Trophoblast cell (in vitro differentiated cells and primary cell): ENCODE results near the gene DTNB.
"Not testable (repeated sequence)": the region's sequence is repeated elsewhere in the genome, so short reads cannot be mapped to it uniquely, and the experiment has no call there.

Experiments
- DNase-seq, 2 donors: peaks; one replicate each; pipeline ENCODE4 v3.0.0-alpha.2; 2016
- H2AFZ ChIP-seq: 2 replicates; pipeline ENCODE4 v1.6.1; 2013; ENCODE audit warnings: low read length, moderate library complexity, mild to moderate bottlenecking; ENCODE audit not compliant: insufficient read depth, poor library complexity
- H2AK5ac ChIP-seq: 2 replicates; pipeline ENCODE4 v1.6.1; 2013; ENCODE audit warnings: mild to moderate bottlenecking, low read length
- H2BK120ac ChIP-seq: 2 replicates; pipeline ENCODE4 v1.6.1; 2013; ENCODE audit warnings: low read length, mild to moderate bottlenecking, moderate library complexity; ENCODE audit not compliant: insufficient read depth, poor library complexity
- H2BK12ac ChIP-seq: 2 replicates; pipeline ENCODE4 v1.6.1; 2013; ENCODE audit warnings: mild to moderate bottlenecking, low read length, moderate library complexity
- H2BK5ac ChIP-seq: 2 replicates; pipeline ENCODE4 v1.6.1; 2013; ENCODE audit warnings: low read length, low read depth, moderate library complexity, mild to moderate bottlenecking; ENCODE audit not compliant: poor library complexity
- H3K14ac ChIP-seq: 2 replicates; pipeline ENCODE4 v1.6.1; 2013; ENCODE audit warnings: mild to moderate bottlenecking, low read length
- H3K18ac ChIP-seq: 2 replicates; pipeline ENCODE4 v1.6.1; 2013; ENCODE audit warnings: mild to moderate bottlenecking, low read length
- H3K23ac ChIP-seq: 2 replicates; pipeline ENCODE4 v1.6.1; 2013; ENCODE audit warnings: low read length
- H3K27ac ChIP-seq: 2 replicates; pipeline ENCODE4 v1.5.1; 2013; ENCODE audit warnings: low read depth, mild to moderate bottlenecking, inconsistent platforms, low read length, moderate library complexity
- H3K27me3 ChIP-seq: 2 replicates; pipeline ENCODE4 v1.6.1; 2013; ENCODE audit warnings: inconsistent platforms, mild to moderate bottlenecking, low read length, moderate library complexity; ENCODE audit not compliant: insufficient read depth
- H3K36me3 ChIP-seq, 2 experiments: 1 replicate in 1 of 2; 2 replicates in 1 of 2; pipeline ENCODE4 v1.6.1; 2013; ENCODE audit warnings: low read length in 2 of 2, mild to moderate bottlenecking in 2 of 2, moderate library complexity in 1 of 2; ENCODE audit not compliant: insufficient read depth in 2 of 2, control insufficient read depth in 1 of 2
- H3K4ac ChIP-seq: 2 replicates; pipeline ENCODE4 v1.6.1; 2013; ENCODE audit warnings: low read depth, mild to moderate bottlenecking, low read length, moderate library complexity
- H3K4me1 ChIP-seq, 2 experiments: 1 replicate in 1 of 2; 2 replicates in 1 of 2; pipeline ENCODE4 v1.6.1; 2013; ENCODE audit warnings: low read length in 2 of 2, mild to moderate bottlenecking in 2 of 2, moderate library complexity in 1 of 2; ENCODE audit not compliant: insufficient read depth in 2 of 2, control insufficient read depth in 1 of 2
- H3K4me2 ChIP-seq: 2 replicates; pipeline ENCODE4 v1.6.1; 2013; ENCODE audit warnings: inconsistent platforms, mild to moderate bottlenecking, low read length, moderate library complexity
- H3K4me3 ChIP-seq: 2 replicates; pipeline ENCODE4 v1.5.1; 2013; ENCODE audit warnings: mild to moderate bottlenecking, low read depth, low read length, inconsistent platforms
- H3K79me1 ChIP-seq: one replicate; pipeline ENCODE4 v1.6.1; 2013; ENCODE audit warnings: low read length
- H3K79me2 ChIP-seq: 2 replicates; pipeline ENCODE4 v1.6.1; 2013; ENCODE audit warnings: low read length, mild to moderate bottlenecking; ENCODE audit not compliant: control insufficient read depth, insufficient read depth, poor library complexity
- H3K9ac ChIP-seq: 2 replicates; pipeline ENCODE4 v1.6.1; 2013; ENCODE audit warnings: mild to moderate bottlenecking, low read length
- H3K9me3 ChIP-seq: 2 replicates; pipeline ENCODE4 v1.6.1; 2013; ENCODE audit warnings: low read depth, mild to moderate bottlenecking, control low read depth, inconsistent platforms, low read length; ENCODE audit not compliant: insufficient read depth
- H4K12ac ChIP-seq: 2 replicates; pipeline ENCODE4 v1.6.1; 2013; ENCODE audit warnings: low read depth, mild to moderate bottlenecking, low read length, moderate library complexity
- H4K8ac ChIP-seq: 2 replicates; pipeline ENCODE4 v1.6.1; 2013; ENCODE audit warnings: low read depth, mild to moderate bottlenecking, low read length, moderate library complexity
- H4K91ac ChIP-seq: one replicate; pipeline ENCODE4 v1.6.1; 2013; ENCODE audit warnings: low read depth, mild to moderate bottlenecking, low read length, moderate library complexity
- WGBS: extraction: QIAGEN DNeasy Blood & Tissue Kit; methylation state at CpG from one replicate; pipeline ENCODE4 v1.1.7; 2013; ENCODE audit warnings: missing lambda C conversion rate; ENCODE audit not compliant: insufficient read length, insufficient coverage; ENCODE audit errors: extremely low coverage; 5-methylcytosine and 5-hydroxymethylcytosine counted together

Gene DTNB

DNA sequence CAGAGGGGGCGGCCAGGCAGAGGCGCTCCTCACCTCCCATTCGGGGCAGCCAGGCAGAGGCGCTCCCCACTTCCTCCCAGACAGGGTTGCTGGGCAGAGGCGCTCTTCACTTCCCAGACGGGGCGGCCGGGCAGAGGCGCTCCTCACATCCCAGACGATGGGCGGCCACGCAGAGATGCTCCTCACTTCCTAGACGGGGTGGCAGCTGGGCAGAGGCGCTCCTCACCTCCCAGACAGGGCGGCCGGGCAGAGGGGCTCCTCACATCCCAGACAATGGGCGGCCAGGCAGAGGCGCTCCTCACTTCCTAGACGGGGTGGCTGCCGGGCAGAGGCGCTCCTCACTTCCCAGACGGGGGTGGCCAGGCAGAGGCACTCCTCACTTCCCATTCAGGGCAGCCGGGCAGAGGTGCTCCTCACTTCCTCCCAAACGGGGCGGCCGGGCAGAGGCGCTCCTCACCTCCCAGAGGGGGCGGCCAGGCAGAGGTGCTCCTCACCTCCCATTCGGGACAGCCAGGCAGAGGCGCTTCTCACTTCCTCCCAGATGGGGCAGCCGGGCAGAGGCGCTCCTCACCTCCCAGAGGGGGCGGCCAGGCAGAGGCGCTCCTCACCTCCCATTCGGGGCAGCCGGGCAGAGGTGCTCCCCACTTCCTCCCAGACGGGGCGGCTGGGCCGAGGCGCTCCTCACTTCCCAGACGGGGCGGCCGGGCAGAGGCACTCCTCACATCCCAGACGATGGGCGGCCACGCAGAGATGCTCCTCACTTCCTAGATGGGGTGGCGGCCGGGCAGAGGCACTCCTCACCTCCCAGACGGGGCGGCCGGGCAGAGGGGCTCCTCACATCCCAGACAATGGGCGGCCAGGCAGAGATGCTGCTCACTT, 137.7 kb downstream of the DTNB start:
- not testable (repeated sequence) for H2BK12ac ChIP-seq, H2BK5ac ChIP-seq, H4K91ac ChIP-seq, H3K27me3 ChIP-seq, H3K79me1 ChIP-seq, H3K4ac ChIP-seq, H3K4me2 ChIP-seq, H3K14ac ChIP-seq, H3K36me3 ChIP-seq, DNase-seq, H3K4me3 ChIP-seq, H3K9ac ChIP-seq, H3K4me1 ChIP-seq, H3K27ac ChIP-seq, H3K79me2 ChIP-seq, H3K18ac ChIP-seq, H2AFZ ChIP-seq, H4K12ac ChIP-seq, H2AK5ac ChIP-seq, H2BK120ac ChIP-seq, H4K8ac ChIP-seq, H3K23ac ChIP-seq
- H3K9me3 ChIP-seq: peaks cover 22% of the 10 kb centered on the region
- WGBS: no CpG with 5 or more reads among the region's 52 CpGs

DNA sequence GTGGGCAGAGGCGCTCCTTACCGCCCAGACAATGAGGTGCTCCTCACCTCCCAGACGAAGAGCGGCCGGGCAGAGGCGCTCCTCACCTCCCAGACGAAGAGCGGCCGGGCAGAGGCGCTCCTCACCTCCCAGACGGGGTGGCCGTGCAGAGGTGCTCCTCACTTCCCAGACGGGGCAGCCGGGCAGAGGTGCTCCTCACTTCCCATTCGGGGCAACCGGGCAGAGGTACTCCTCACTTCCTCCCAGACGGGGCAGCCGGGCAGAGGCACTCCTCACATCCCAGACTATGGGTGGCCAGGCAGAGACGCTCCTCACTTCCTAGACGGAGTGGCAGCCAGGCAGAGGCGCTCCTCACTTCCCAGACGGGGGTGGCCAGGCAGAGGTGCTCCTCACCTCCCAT, 138.4 kb downstream of the DTNB start:
- H3K27me3 ChIP-seq, H2AK5ac ChIP-seq, H4K91ac ChIP-seq, H2BK5ac ChIP-seq, H3K23ac ChIP-seq, H3K79me1 ChIP-seq, H4K12ac ChIP-seq, DNase-seq, H3K79me2 ChIP-seq, H3K14ac ChIP-seq, H3K4me1 ChIP-seq, H3K9ac ChIP-seq, H3K4ac ChIP-seq, H3K18ac ChIP-seq, H3K4me2 ChIP-seq, H3K4me3 ChIP-seq, H3K27ac ChIP-seq, H2BK120ac ChIP-seq, H3K36me3 ChIP-seq, H2AFZ ChIP-seq, H4K8ac ChIP-seq, H2BK12ac ChIP-seq: not testable (repeated sequence)
- H3K9me3 ChIP-seq: peaks cover 22% of the 10 kb centered on the region
- no CpG with 5 or more reads among the region's 22 CpGs for WGBS

DNA sequence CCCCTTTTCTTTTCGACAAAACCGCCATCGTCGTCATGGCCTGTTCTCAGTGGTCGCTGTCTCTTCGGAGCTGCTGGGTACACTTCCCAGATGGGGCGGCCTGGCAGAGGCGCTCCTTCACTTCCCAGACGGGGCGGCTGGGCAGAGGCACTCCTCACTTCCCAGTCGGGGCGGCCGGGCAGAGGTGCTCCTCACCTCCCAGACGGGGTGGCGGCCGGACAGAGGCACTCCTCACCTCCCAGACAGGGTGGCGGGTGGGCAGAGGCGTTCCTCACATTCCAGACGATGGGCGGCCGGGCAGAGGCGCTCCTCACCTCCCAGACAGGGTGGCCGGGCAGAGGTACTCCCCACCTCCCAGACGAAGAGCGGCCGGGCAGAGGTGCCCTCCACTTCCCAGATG, 138.9 kb downstream of the DTNB start:
- WGBS: no CpG with 5 or more reads among the region's 26 CpGs
- no peak overlapping the region for H4K91ac ChIP-seq

DNA sequence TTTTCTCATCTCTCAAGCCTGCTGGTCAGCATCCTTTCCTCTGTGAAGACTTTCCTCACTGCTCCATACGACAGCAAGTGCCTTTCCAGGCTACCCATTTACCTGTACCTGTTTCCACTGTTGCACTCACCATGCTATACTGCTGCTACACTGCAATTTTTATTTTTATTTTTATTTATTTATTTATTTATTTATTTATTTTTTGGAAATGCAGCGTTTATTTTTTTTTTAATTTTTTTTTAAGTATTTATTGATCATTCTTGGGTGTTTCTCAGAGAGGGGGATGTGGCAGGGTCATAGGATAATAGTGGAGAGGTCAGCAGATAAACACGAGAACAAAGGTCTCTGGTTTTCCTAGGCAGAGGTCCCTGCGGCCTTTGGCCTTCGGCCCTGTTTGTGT, 139.6 kb downstream of the DTNB start:
- H3K4ac ChIP-seq, H4K8ac ChIP-seq, H3K27ac ChIP-seq, H3K4me2 ChIP-seq, H2BK120ac ChIP-seq, H3K9ac ChIP-seq, H3K79me2 ChIP-seq, H2BK12ac ChIP-seq, H4K12ac ChIP-seq, DNase-seq, H3K14ac ChIP-seq, H2BK5ac ChIP-seq, H3K36me3 ChIP-seq, H2AFZ ChIP-seq, H3K4me3 ChIP-seq, H4K91ac ChIP-seq, H3K4me1 ChIP-seq, H2AK5ac ChIP-seq, H3K27me3 ChIP-seq, H3K79me1 ChIP-seq, H3K18ac ChIP-seq, H3K23ac ChIP-seq: not testable (repeated sequence)
- peaks cover 22% of the 10 kb centered on the region for H3K9me3 ChIP-seq
- no CpG with 5 or more reads among the region's 5 CpGs for WGBS

More for the DNA sequence above, 138.9 kb downstream of the DTNB start:
- no peak overlapping the region for H3K14ac ChIP-seq
- no peaks in the 10 kb centered on the region for H3K79me2 ChIP-seq
- H2BK5ac ChIP-seq: no peak overlapping the region
- H2BK12ac ChIP-seq: no peak overlapping the region
- peaks cover 0 to 5% of the 10 kb centered on the region in 2 experiments for H3K36me3 ChIP-seq
- no peak overlapping the region for H2AFZ ChIP-seq
- no peak for DNase-seq
- H2AK5ac ChIP-seq: no peak overlapping the region
- no peak overlapping the region for H3K27ac ChIP-seq
- H3K18ac ChIP-seq: no peak overlapping the region
- H4K8ac ChIP-seq: no peak overlapping the region
- H3K9me3 ChIP-seq: peaks cover 22% of the 10 kb centered on the region
- no peaks in the 10 kb centered on the region for H3K4me1 ChIP-seq
- H3K27me3 ChIP-seq: no peaks in the 10 kb centered on the region
- H3K4ac ChIP-seq: no peak overlapping the region
- no peak overlapping the region for H3K9ac ChIP-seq
- H2BK120ac ChIP-seq: no peak overlapping the region
- H3K79me1 ChIP-seq: no peaks in the 10 kb centered on the region
- H4K12ac ChIP-seq: no peak overlapping the region
- H3K23ac ChIP-seq: no peak overlapping the region
- no peak overlapping the region for H3K4me3 ChIP-seq
- H3K4me2 ChIP-seq: no peak overlapping the region
